Inflammatory macrophage treated with lipopolysaccharide for 4 hours (primary cell): ENCODE results near the gene GRM7.

Experiments
- DNase-seq: peaks from one replicate; pipeline ENCODE4 v3.0.0-alpha.2; 2020

The GRM7 gene

GRCh38 chr3:7607676-7608075 lies 746.8 kb downstream of the GRM7 start:
- DNase-seq, result peak; percentile 16

- no peak for DNase-seq
Observed at GRCh38 chr3:7610634-7611033, 749.7 kb downstream of the GRM7 start.

GRCh38 chr3:7615043-7615442 lies 754.1 kb downstream of the GRM7 start:
- DNase-seq, result peak; percentile 77

- no peak for DNase-seq
Observed at GRCh38 chr3:7618606-7619005, 757.7 kb downstream of the GRM7 start.

GRCh38 chr3:7620401-7620800 lies 759.5 kb downstream of the GRM7 start:
- DNase-seq, result no peak

GRCh38 chr3:7621046-7621630 lies 760.2 kb downstream of the GRM7 start:
- DNase-seq, result no peak

GRCh38 chr3:7621651-7622050 lies 760.7 kb downstream of the GRM7 start:
- DNase-seq, result no peak

GRCh38 chr3:7625021-7625420 lies 764.1 kb downstream of the GRM7 start:
- DNase-seq, result no peak

GRCh38 chr3:7630351-7630911 lies 769.5 kb downstream of the GRM7 start:
- DNase-seq, result no peak

GRCh38 chr3:7630925-7631324 lies 770.0 kb downstream of the GRM7 start:
- DNase-seq, result peak; percentile 20

- DNase-seq, result no peak
Observed at GRCh38 chr3:7632305-7632704, 771.4 kb downstream of the GRM7 start.

GRCh38 chr3:7637694-7638093 lies 776.8 kb downstream of the GRM7 start:
- DNase-seq, result no peak

- no peak for DNase-seq
Observed at GRCh38 chr3:7638103-7638502, 777.2 kb downstream of the GRM7 start.

- no peak for DNase-seq
Observed at GRCh38 chr3:7640787-7641186, 779.9 kb downstream of the GRM7 start.

- no peak for DNase-seq
Observed at GRCh38 chr3:7646851-7647250, 785.9 kb downstream of the GRM7 start.

- DNase-seq, result no peak
Observed at GRCh38 chr3:7650466-7650865, 789.6 kb downstream of the GRM7 start.

GRCh38 chr3:7651274-7651673 lies 790.4 kb downstream of the GRM7 start:
- no peak for DNase-seq

- no peak for DNase-seq
Observed at GRCh38 chr3:7657214-7658112, 796.5 kb downstream of the GRM7 start.

- DNase-seq, result no peak
Observed at GRCh38 chr3:7658294-7658693, 797.4 kb downstream of the GRM7 start.

- DNase-seq, result no peak
Observed at GRCh38 chr3:7659079-7659478, 798.2 kb downstream of the GRM7 start.

- no peak for DNase-seq
Observed at GRCh38 chr3:7663771-7664170, 802.9 kb downstream of the GRM7 start.

- DNase-seq, result no peak
Observed at GRCh38 chr3:7667774-7668173, 806.9 kb downstream of the GRM7 start.

- no peak for DNase-seq
Observed at GRCh38 chr3:7669641-7670040, 808.7 kb downstream of the GRM7 start.

GRCh38 chr3:7678521-7678920 lies 817.6 kb downstream of the GRM7 start:
- DNase-seq, result no peak
